Measurements from ENCODE around the gene SUPT6H. TPM values are rescaled to one million over a fixed set of nuclear protein-coding genes. Genes with fewer than 3 reads are reported as not detected.

The SUPT6H gene
- total RNA-seq, 3 donors from 2014 or later (not counting 1 experiment from before 2014, with no cell fraction given): 170 to 184 (median 177) TPM

- no peaks in the 10 kb centered on the region for H3K27me3 ChIP-seq (ENCODE audit: control insufficient read depth, insufficient read depth, low read length)
- no peak for TF ChIP-seq CTCF (IDR thresholded peaks at IDR 0.05)
- Mint-ChIP-seq H3K36me3 (no peaks in the 10 kb centered on the region), H3K4me1 (peaks cover 42% of the 10 kb centered on the region in 2 donors), H3K27me3 (ENCODE audit: low read depth in 2 of 2) (no peaks in the 10 kb centered on the region), H3K4me3 (peak overlapping the region; percentile 80), H3K9me3 (no peaks in the 10 kb centered on the region), H3K27ac (peak overlapping the region; percentile 36 to 63)
- H3K27ac ChIP-seq (ENCODE audit: low read length): no peak overlapping the region
- H3K9me3 ChIP-seq (ENCODE audit: control insufficient read depth, insufficient read depth, low read length): no peaks in the 10 kb centered on the region
- H3K36me3 ChIP-seq (ENCODE audit: control insufficient read depth, insufficient read depth, low read length): peaks cover 41% of the 10 kb centered on the region
- ATAC-seq (no peak), DNase-seq (no peak)
- peak overlapping the region; percentile 14 for H3K4me3 ChIP-seq (ENCODE audit: low read length)
- peaks cover 61% of the 10 kb centered on the region for H3K4me1 ChIP-seq (ENCODE audit: control insufficient read depth, insufficient read depth, low read length)
- intact Hi-C loops (cut with micrococcal nuclease): loop anchor here (2.0 to 5.0 kb wide), 4 partner anchors 37 to 567 kb away; partner anchors contain the start of genes FLOT2 and NUFIP2
- 3% methylated on average over 45 of the region's 45 CpGs for WGBS (ENCODE audit: insufficient coverage)
Measured at GRCh38 chr17:28725660-28726225, 63.7 kb downstream of the SUPT6H start.

- TF ChIP-seq CTCF (IDR thresholded peaks at IDR 0.05): no peak
- peak within 1 kb of the TSS; percentile 71 for H3K4me3 ChIP-seq (ENCODE audit: low read length)
- intact Hi-C loops (cut with micrococcal nuclease): loop anchor here (2.0 to 5.0 kb wide), 4 partner anchors 36 to 566 kb away; partner anchors contain the start of genes FLOT2 and NUFIP2
- H3K9me3 ChIP-seq (ENCODE audit: control insufficient read depth, insufficient read depth, low read length): no peaks in the 10 kb centered on the region
- H3K36me3 ChIP-seq (ENCODE audit: control insufficient read depth, insufficient read depth, low read length): peaks cover 37% of the 10 kb centered on the region
- H3K27me3 ChIP-seq (ENCODE audit: control insufficient read depth, insufficient read depth, low read length): no peaks in the 10 kb centered on the region
- DNase-seq: peak; percentile 42 to 77
- no peaks in the 10 kb centered on the region for H3K27me3 Mint-ChIP-seq (ENCODE audit: low read depth in 2 of 2)
- WGBS (ENCODE audit: insufficient coverage): 0% methylated on average over 47 of the region's 49 CpGs
- ATAC-seq: peak; percentile 12 to 41 (median 40)
- H3K9me3 Mint-ChIP-seq: no peaks in the 10 kb centered on the region
- peak within 1 kb of the TSS; percentile 96 for H3K4me3 Mint-ChIP-seq
- peak within 1 kb of the TSS; percentile 96 for H3K27ac Mint-ChIP-seq
- H3K36me3 Mint-ChIP-seq: no peaks in the 10 kb centered on the region
- H3K27ac ChIP-seq (ENCODE audit: low read length): peak within 1 kb of the TSS; percentile 99
- H3K4me1 ChIP-seq (ENCODE audit: control insufficient read depth, insufficient read depth, low read length): peaks cover 56% of the 10 kb centered on the region
- peaks cover 41% of the 10 kb centered on the region in 2 donors for H3K4me1 Mint-ChIP-seq
Measured at GRCh38 chr17:28726226-28726626, 64.2 kb downstream of the SUPT6H start, which contains the start of gene TLCD1. TSS of gene TLCD1 (minus strand) at chr17:28726233. CDS start at chr17:28726097, 136 bp downstream.

- peaks cover 31% of the 10 kb centered on the region for H3K36me3 ChIP-seq (ENCODE audit: control insufficient read depth, insufficient read depth, low read length)
- Mint-ChIP-seq H3K27ac (peak overlapping the region; percentile 96), H3K27me3 (ENCODE audit: low read depth in 2 of 2) (no peaks in the 10 kb centered on the region), H3K36me3 (no peaks in the 10 kb centered on the region), H3K4me3 (peak overlapping the region; percentile 96), H3K9me3 (no peaks in the 10 kb centered on the region), H3K4me1 (peaks cover 36 to 41% of the 10 kb centered on the region in 2 donors)
- no peaks in the 10 kb centered on the region for H3K9me3 ChIP-seq (ENCODE audit: control insufficient read depth, insufficient read depth, low read length)
- H3K27ac ChIP-seq (ENCODE audit: low read length): peak overlapping the region; percentile 99
- ATAC-seq: peak; percentile 58 to 79 (median 59)
- peak; percentile 88 to 94 for DNase-seq
- TF ChIP-seq CTCF (IDR thresholded peaks at IDR 0.05): peak; percentile 99
- WGBS (ENCODE audit: insufficient coverage): under 1% methylated on average over 57 of the region's 57 CpGs
- H3K4me3 ChIP-seq (ENCODE audit: low read length): peak overlapping the region; percentile 71
- peaks cover 50% of the 10 kb centered on the region for H3K4me1 ChIP-seq (ENCODE audit: control insufficient read depth, insufficient read depth, low read length)
- no peaks in the 10 kb centered on the region for H3K27me3 ChIP-seq (ENCODE audit: control insufficient read depth, insufficient read depth, low read length)
- intact Hi-C loops (cut with micrococcal nuclease): loop anchor here (1.0 to 5.0 kb wide), 6 partner anchors 23 to 565 kb away; partner anchors contain the start of genes FLOT2 and NUFIP2
Measured at GRCh38 chr17:28726627-28727491, 64.9 kb downstream of the SUPT6H start.

Data from natural killer cell (primary cell).